ENCODE data around the gene VDR. TPM values are rescaled to one million over a fixed set of nuclear protein-coding genes. Genes with fewer than 3 reads are reported as not detected.

The VDR gene
- total RNA-seq, 3 donors from 2014 or later = 83.5 to 95.1 (median 87.3) TPM

DNA sequence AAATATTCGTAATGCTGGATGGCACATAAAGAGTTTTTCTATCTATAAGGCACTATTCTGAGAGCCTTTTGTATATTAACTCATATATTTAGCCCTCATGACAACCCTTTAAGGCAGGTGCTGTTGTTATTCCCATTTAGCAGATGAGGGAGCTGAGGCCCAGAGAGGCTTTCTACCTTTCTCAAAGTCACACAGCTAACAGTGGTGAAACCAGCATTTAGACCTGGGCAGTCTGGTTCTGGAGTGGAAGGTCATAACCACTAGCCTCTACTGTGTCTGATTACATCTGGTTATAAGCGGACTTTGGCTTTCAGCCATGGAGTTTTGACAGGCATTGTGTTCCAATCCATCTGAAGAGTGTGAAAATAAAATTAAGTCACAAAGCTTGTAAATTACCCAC, 43.9 kb downstream of the VDR start:
- peak in 1 of 2 donors; percentile 5 for ATAC-seq
- H3K36me3 Mint-ChIP-seq (ENCODE audit: insufficient read depth) = peaks cover 16% of the 10 kb centered on the region

GRCh38 chr12:47860279-47860841, 44.4 kb downstream of the VDR start:
- peak; percentile 89 to 93 for ATAC-seq
- no peaks in the 10 kb centered on the region for H3K9me3 Mint-ChIP-seq
- peaks cover 16% of the 10 kb centered on the region for H3K36me3 Mint-ChIP-seq (ENCODE audit: insufficient read depth)
- no peak for DNase-seq
- peak overlapping the region; percentile 32 for H3K4me3 Mint-ChIP-seq
- H3K27me3 Mint-ChIP-seq (ENCODE audit: low read depth) = no peaks in the 10 kb centered on the region
- peaks cover 22% of the 10 kb centered on the region for H3K4me1 Mint-ChIP-seq (ENCODE audit: low read depth)

More for the DNA sequence above, 43.9 kb downstream of the VDR start:
- no peaks in the 10 kb centered on the region for H3K27me3 Mint-ChIP-seq (ENCODE audit: low read depth)
- peak overlapping the region; percentile 17 for H3K4me3 Mint-ChIP-seq
- DNase-seq = no peak
- peaks cover 22% of the 10 kb centered on the region for H3K4me1 Mint-ChIP-seq (ENCODE audit: low read depth)
- no peaks in the 10 kb centered on the region for H3K9me3 Mint-ChIP-seq

DNA sequence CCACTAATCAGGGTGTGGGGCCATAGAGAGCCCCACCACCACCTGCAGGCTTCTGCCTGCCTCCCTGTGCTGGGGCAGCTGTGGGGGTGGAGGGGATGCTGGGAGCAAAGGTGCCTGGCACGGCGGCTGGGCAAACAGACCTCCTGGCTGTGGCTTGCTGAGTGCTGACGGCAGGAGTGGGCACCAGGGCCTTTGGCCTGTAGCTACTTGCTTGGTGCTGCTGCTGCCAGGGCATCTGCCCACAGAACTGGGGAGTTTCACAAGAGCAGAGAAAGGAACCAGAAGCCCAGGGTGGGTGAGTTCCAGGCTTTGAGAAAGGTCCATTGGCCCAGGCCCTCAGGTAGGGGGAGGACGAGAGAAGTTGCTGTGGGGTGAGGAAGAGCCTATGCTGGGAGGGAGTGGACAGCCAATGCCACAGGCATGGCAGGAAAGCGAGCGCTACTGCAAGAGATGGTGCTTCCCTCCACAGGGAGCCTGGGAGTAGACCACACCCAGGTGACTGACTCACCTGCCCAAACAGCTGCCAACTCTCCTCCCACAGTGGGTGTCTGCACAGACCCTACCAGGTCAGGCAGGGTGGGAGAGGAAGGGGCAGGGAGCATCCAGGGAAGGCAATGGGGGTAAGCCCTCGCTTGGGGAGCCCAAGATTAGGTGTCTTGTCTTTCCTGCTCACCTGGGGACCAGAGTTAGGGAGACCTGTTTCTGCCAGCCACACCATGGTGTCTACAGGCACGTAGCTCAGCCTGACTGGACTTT, 46.1 kb downstream of the VDR start:
- Mint-ChIP-seq H3K9me3 (no peaks in the 10 kb centered on the region), H3K36me3 (ENCODE audit: insufficient read depth) (peaks cover 9% of the 10 kb centered on the region), H3K4me3 (no peak overlapping the region), H3K4me1 (ENCODE audit: low read depth) (peaks cover 22% of the 10 kb centered on the region), H3K27me3 (ENCODE audit: low read depth) (no peaks in the 10 kb centered on the region)
- ATAC-seq (no peak), DNase-seq (no peak)

- ATAC-seq (no peak), DNase-seq (no peak)
- Mint-ChIP-seq H3K4me3 (no peak overlapping the region), H3K27me3 (ENCODE audit: low read depth) (no peaks in the 10 kb centered on the region), H3K9me3 (no peaks in the 10 kb centered on the region), H3K4me1 (ENCODE audit: low read depth) (peaks cover 22% of the 10 kb centered on the region), H3K36me3 (ENCODE audit: insufficient read depth) (peaks cover 11% of the 10 kb centered on the region)
These were observed 47.8 kb downstream of the VDR start for GRCh38 chr12:47856721-47857575.

- peaks cover 12% of the 10 kb centered on the region for H3K36me3 Mint-ChIP-seq (ENCODE audit: insufficient read depth)
- DNase-seq (no peak), ATAC-seq (no peak)
- H3K27me3 Mint-ChIP-seq (ENCODE audit: low read depth) = no peaks in the 10 kb centered on the region
- H3K9me3 Mint-ChIP-seq = no peaks in the 10 kb centered on the region
- peaks cover 24% of the 10 kb centered on the region for H3K4me1 Mint-ChIP-seq (ENCODE audit: low read depth)
- no peak overlapping the region for H3K4me3 Mint-ChIP-seq
These were observed 48.7 kb downstream of the VDR start for GRCh38 chr12:47856094-47856493.

DNA sequence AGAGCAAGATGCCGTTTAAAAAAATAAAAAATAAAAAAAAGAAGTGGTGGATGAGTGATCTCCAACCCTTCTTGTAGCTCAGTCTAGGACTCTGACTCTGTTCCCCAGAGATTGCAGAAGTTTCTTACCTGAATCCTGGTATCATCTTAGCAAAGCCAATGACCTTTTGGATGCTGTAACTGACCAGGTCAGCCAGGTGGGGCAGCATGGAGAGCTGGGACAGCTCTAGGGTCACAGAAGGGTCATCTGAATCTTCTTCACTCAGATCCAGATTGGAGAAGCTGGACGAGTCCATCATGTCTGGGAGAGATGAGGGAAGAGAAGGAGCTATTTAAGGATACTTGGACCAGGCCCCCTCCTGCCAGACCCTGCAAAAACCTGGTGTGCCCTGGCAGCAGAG, 49.3 kb downstream of the VDR start:
- Mint-ChIP-seq H3K36me3 (ENCODE audit: insufficient read depth) (peaks cover 13% of the 10 kb centered on the region), H3K4me3 (no peak overlapping the region), H3K4me1 (ENCODE audit: low read depth) (peaks cover 19% of the 10 kb centered on the region), H3K27me3 (ENCODE audit: low read depth) (no peaks in the 10 kb centered on the region), H3K9me3 (no peaks in the 10 kb centered on the region)
- ATAC-seq = no peak
- no peak for DNase-seq

DNA sequence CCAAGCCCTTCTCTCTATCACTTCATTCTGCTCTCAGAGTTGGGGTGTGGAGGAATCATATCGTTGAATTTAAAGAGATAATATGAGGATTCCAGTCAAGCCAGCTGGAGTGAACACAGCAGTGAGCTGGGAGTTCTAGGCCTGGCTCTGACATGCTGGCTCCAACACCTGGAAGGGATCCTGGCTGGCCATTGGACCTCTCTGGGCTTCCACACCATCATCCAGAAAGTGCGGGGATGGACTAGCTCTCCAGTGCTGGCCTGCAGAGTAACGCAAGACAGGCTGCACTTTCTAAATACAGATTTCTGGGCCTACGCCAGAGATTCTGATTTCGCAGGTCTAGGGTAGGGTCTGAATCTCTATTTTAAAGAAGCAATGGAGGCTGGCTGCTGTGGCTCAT, 50.3 kb downstream of the VDR start:
- Mint-ChIP-seq H3K36me3 (ENCODE audit: insufficient read depth) (peaks cover 13% of the 10 kb centered on the region), H3K4me1 (ENCODE audit: low read depth) (peaks cover 11% of the 10 kb centered on the region), H3K9me3 (no peaks in the 10 kb centered on the region), H3K4me3 (no peak overlapping the region), H3K27me3 (ENCODE audit: low read depth) (no peaks in the 10 kb centered on the region)
- ATAC-seq (no peak), DNase-seq (no peak)

- DNase-seq (no peak), ATAC-seq (no peak)
- Mint-ChIP-seq H3K36me3 (ENCODE audit: insufficient read depth) (peaks cover 12% of the 10 kb centered on the region), H3K27me3 (ENCODE audit: low read depth) (no peaks in the 10 kb centered on the region), H3K9me3 (no peaks in the 10 kb centered on the region), H3K4me1 (ENCODE audit: low read depth) (peaks cover 5% of the 10 kb centered on the region), H3K4me3 (no peak overlapping the region)
These were observed 52.7 kb downstream of the VDR start for GRCh38 chr12:47852096-47852571.

GRCh38 chr12:47851303-47851952, 53.4 kb downstream of the VDR start:
- Mint-ChIP-seq H3K4me1 (ENCODE audit: low read depth) (peaks cover 5% of the 10 kb centered on the region), H3K9me3 (no peaks in the 10 kb centered on the region), H3K4me3 (no peak overlapping the region), H3K36me3 (ENCODE audit: insufficient read depth) (peaks cover 18% of the 10 kb centered on the region), H3K27me3 (ENCODE audit: low read depth) (no peaks in the 10 kb centered on the region)
- no peak for DNase-seq
- no peak for ATAC-seq

- ATAC-seq (no peak), DNase-seq (no peak)
- peaks cover 23% of the 10 kb centered on the region for H3K36me3 Mint-ChIP-seq (ENCODE audit: insufficient read depth)
- H3K4me3 Mint-ChIP-seq = no peak overlapping the region
- no peaks in the 10 kb centered on the region for H3K27me3 Mint-ChIP-seq (ENCODE audit: low read depth)
- no peaks in the 10 kb centered on the region for H3K9me3 Mint-ChIP-seq
- H3K4me1 Mint-ChIP-seq (ENCODE audit: low read depth) = peaks cover 5% of the 10 kb centered on the region
These were observed 54.4 kb downstream of the VDR start for GRCh38 chr12:47850153-47851084.

DNA sequence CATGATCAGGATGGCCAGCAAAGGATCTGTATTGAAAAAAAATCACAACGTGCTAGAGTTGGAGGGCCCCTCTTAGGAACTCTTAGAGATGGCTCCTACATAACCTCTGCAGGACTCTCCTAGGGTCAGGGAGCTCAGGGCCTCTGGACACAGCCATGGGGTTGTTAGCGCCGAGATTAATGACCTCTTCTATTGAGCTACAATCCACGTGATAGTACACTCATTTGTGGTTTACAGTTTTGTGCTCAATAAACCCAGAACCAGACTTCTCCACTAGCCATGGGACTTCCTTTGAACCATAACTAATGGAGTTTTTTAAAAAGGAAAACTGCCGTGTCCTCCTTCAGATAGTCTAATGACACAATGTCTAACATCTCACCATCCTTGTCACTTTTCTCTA, 55.5 kb downstream of the VDR start:
- peaks cover 5% of the 10 kb centered on the region for H3K4me1 Mint-ChIP-seq (ENCODE audit: low read depth)
- DNase-seq (no peak), ATAC-seq (no peak)
- H3K36me3 Mint-ChIP-seq (ENCODE audit: insufficient read depth) = peaks cover 25% of the 10 kb centered on the region
- H3K27me3 Mint-ChIP-seq (ENCODE audit: low read depth) = no peaks in the 10 kb centered on the region
- no peak overlapping the region for H3K4me3 Mint-ChIP-seq
- no peaks in the 10 kb centered on the region for H3K9me3 Mint-ChIP-seq

DNA sequence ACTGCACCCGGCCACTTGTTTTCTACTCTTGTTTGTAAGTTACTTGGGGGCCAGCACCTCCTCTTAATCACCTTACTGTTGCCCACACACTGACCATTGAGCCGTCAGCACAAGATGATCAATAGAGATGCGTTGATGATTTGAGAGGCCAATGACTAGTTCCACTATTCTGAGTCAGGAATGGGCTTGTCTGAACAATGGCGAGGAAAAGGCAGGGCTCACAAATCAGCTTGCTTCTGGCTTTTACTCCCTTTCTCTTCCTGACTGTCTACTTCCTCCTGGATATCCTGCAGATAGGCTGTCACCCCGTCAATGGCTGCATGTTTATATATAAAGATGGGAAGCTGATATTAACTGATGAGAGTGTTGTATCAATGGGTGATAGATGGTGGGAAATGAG, 55.9 kb downstream of the VDR start:
- no peak overlapping the region for H3K4me3 Mint-ChIP-seq
- ATAC-seq (no peak), DNase-seq (no peak)
- peaks cover 25% of the 10 kb centered on the region for H3K36me3 Mint-ChIP-seq (ENCODE audit: insufficient read depth)
- H3K4me1 Mint-ChIP-seq (ENCODE audit: low read depth) = peaks cover 5% of the 10 kb centered on the region
- H3K27me3 Mint-ChIP-seq (ENCODE audit: low read depth) = no peaks in the 10 kb centered on the region
- H3K9me3 Mint-ChIP-seq = no peaks in the 10 kb centered on the region

GRCh38 chr12:47846294-47846996, 58.3 kb downstream of the VDR start:
- DNase-seq = no peak

More at GRCh38 chr12:47846294-47846996, 58.3 kb downstream of the VDR start:
- no peak overlapping the region for H3K4me3 Mint-ChIP-seq
- peaks cover 23% of the 10 kb centered on the region for H3K36me3 Mint-ChIP-seq (ENCODE audit: insufficient read depth)
- ATAC-seq = no peak
- H3K9me3 Mint-ChIP-seq = no peaks in the 10 kb centered on the region
- peaks cover 2% of the 10 kb centered on the region for H3K4me1 Mint-ChIP-seq (ENCODE audit: low read depth)
- no peaks in the 10 kb centered on the region for H3K27me3 Mint-ChIP-seq (ENCODE audit: low read depth)

All from activated T-cell treated with anti-CD3 and anti-CD28 coated beads, Interleukin-2, amount 50 U/mL, for 4 hours (primary cell).